DND-41 (cell line): Measurements from ENCODE around the gene HRG.
A peak's percentile ranks its signal among the peaks of the same experiment; 100 is the strongest.

Experiments
- ATAC-seq: fragments of 200-7000 bp; cut with Tn5 transposase; 3 replicates; pipeline ENCODE4 v1.9.1; 2021; ENCODE audit warnings: low read depth; ENCODE audit not compliant: insufficient read depth
- DNase-seq: peaks from one replicate; pipeline ENCODE4 v3.0.0-alpha.2; 2020
- H2AFZ ChIP-seq: 2 replicates; pipeline ENCODE4 v1.6.0; 2012; ENCODE audit warnings: low read depth, low read length
- H3K27ac ChIP-seq: 2 replicates; pipeline ENCODE4 v1.5.1; 2012; ENCODE audit warnings: low read length, inconsistent platforms
- H3K27me3 ChIP-seq: fragments of 200-600 bp; sonication (generic); 2 replicates; pipeline ENCODE4 v1.6.0; 2012; ENCODE audit warnings: low read length, mild to moderate bottlenecking, inconsistent platforms; ENCODE audit not compliant: insufficient read depth, poor library complexity
- H3K36me3 ChIP-seq: 2 replicates; pipeline ENCODE4 v1.5.1; 2012; ENCODE audit warnings: low read length, inconsistent platforms; ENCODE audit not compliant: insufficient read depth
- H3K4me1 ChIP-seq: 2 replicates; pipeline ENCODE4 v1.5.1; 2012; ENCODE audit warnings: mild to moderate bottlenecking, low read length; ENCODE audit not compliant: insufficient read depth
- H3K4me2 ChIP-seq: 2 replicates; pipeline ENCODE4 v1.6.0; 2012; ENCODE audit warnings: mild to moderate bottlenecking, moderate library complexity, low read length, inconsistent platforms; ENCODE audit not compliant: insufficient read depth
- H3K4me3 ChIP-seq, 2 experiments: fragments of 200-600 bp in 1 of 2; shearing (Covaris generic) in 1 of 2; 2 replicates each; pipeline ENCODE4 v1.5.1; 2012 to 2016; ENCODE audit warnings: inconsistent platforms in 2 of 2, low read length in 2 of 2, mild to moderate bottlenecking in 2 of 2, low read depth in 1 of 2, moderate library complexity in 1 of 2
- H3K79me2 ChIP-seq: 2 replicates; pipeline ENCODE4 v1.6.0; 2012; ENCODE audit warnings: low read length, inconsistent platforms; ENCODE audit not compliant: insufficient read depth
- H3K9ac ChIP-seq: 2 replicates; pipeline ENCODE4 v1.6.0; 2012; ENCODE audit warnings: low read depth, mild to moderate bottlenecking, inconsistent platforms, low read length, moderate library complexity
- H3K9me3 ChIP-seq: 2 replicates; pipeline ENCODE4 v1.5.1; 2012; ENCODE audit warnings: low read length, moderate library complexity, mild to moderate bottlenecking, inconsistent platforms; ENCODE audit not compliant: insufficient read depth, severe bottlenecking
- H4K20me1 ChIP-seq: 2 replicates; pipeline ENCODE4 v1.6.0; 2012; ENCODE audit warnings: low read length; ENCODE audit not compliant: insufficient read depth
- EZH2 ChIP-seq: IDR thresholded peaks from 3 replicates; pipeline ENCODE4 v1.6.1; 2012; ENCODE audit warnings: borderline replicate concordance, low read depth, mild to moderate bottlenecking, moderate library complexity, low read length, inconsistent platforms; ENCODE audit not compliant: severe bottlenecking
- TF ChIP-seq, protein P1 (sequence below): IDR thresholded peaks from 2 replicates; pipeline ENCODE4 v1.5.1; 2012; ENCODE audit warnings: borderline replicate concordance, low read length, moderate library complexity, mild to moderate bottlenecking; ENCODE audit not compliant: poor library complexity, severe bottlenecking; ENCODE audit errors: extremely low read depth

The HRG gene

DNA sequence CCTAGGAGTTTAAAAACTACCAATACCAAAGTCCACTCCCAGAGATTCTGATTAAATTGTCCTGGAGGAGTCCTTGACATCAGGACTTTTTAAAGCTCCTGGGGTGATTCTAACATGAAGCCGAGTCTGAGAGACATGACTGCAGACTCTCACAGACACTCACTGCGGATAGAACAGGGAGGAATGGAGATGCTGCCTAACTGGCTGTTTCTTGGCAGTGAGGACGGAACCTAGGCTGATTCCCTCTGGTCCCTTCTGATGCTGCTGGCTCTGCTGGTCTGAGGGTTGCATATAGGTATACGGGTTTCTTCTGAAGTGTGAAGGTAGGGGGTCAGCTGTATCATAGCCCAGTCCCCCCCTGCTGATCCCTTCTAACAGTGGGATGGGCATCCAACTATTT lies 1.3 kb upstream of the HRG start:
- H3K4me2 ChIP-seq = no peak overlapping the region
- no peak for TF ChIP-seq EZH2
- TF ChIP-seq, protein P1, sequence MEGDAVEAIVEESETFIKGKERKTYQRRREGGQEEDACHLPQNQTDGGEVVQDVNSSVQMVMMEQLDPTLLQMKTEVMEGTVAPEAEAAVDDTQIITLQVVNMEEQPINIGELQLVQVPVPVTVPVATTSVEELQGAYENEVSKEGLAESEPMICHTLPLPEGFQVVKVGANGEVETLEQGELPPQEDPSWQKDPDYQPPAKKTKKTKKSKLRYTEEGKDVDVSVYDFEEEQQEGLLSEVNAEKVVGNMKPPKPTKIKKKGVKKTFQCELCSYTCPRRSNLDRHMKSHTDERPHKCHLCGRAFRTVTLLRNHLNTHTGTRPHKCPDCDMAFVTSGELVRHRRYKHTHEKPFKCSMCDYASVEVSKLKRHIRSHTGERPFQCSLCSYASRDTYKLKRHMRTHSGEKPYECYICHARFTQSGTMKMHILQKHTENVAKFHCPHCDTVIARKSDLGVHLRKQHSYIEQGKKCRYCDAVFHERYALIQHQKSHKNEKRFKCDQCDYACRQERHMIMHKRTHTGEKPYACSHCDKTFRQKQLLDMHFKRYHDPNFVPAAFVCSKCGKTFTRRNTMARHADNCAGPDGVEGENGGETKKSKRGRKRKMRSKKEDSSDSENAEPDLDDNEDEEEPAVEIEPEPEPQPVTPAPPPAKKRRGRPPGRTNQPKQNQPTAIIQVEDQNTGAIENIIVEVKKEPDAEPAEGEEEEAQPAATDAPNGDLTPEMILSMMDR = no peak
- no peaks in the 10 kb centered on the region; the same call in 1 of the 2 replicates for H4K20me1 ChIP-seq
- no peak overlapping the region for H3K27ac ChIP-seq
- ATAC-seq (no peak), DNase-seq (no peak)
- H3K9me3 ChIP-seq = no peaks in the 10 kb centered on the region
- H2AFZ ChIP-seq = no peak overlapping the region
- H3K9ac ChIP-seq = no peak overlapping the region
- H3K36me3 ChIP-seq = no peaks in the 10 kb centered on the region
- H3K4me1 ChIP-seq = no peaks in the 10 kb centered on the region
- H3K79me2 ChIP-seq = no peaks in the 10 kb centered on the region
- no peak overlapping the region for H3K4me3 ChIP-seq
- H3K27me3 ChIP-seq = no peaks in the 10 kb centered on the region

DNA sequence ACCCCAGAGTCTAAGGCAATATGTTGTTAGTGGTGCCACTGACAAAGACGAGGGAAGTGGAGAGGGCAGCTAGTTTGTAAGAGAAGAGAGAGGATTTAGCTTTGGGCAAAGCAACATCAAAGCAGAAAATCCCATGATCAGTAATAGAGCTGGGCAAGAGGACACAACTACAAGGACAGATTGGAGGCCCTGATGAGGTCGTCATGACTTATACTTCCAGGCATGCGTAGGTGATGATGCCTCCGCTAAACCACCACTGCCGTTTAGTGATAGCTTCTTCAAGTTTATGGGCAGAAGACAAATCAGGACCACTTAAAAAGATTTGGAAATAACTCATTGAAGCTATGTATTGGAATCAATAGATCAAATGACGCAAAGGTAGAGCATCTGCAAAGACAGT lies 2.6 kb downstream of the HRG start:
- no peak for DNase-seq
- Histone ChIP-seq H2AFZ (no peak overlapping the region), H4K20me1 (no peaks in the 10 kb centered on the region; the same call in 1 of the 2 replicates), H3K4me2 (no peak overlapping the region), H3K27me3 (no peaks in the 10 kb centered on the region), H3K27ac (no peak overlapping the region), H3K4me3 (no peak overlapping the region), H3K9me3 (no peaks in the 10 kb centered on the region), H3K79me2 (no peaks in the 10 kb centered on the region), H3K36me3 (no peaks in the 10 kb centered on the region), H3K9ac (no peak overlapping the region), H3K4me1 (no peaks in the 10 kb centered on the region)
- TF ChIP-seq, protein P1 = no peak
- TF ChIP-seq EZH2 = no peak
- no peak for ATAC-seq

DNA sequence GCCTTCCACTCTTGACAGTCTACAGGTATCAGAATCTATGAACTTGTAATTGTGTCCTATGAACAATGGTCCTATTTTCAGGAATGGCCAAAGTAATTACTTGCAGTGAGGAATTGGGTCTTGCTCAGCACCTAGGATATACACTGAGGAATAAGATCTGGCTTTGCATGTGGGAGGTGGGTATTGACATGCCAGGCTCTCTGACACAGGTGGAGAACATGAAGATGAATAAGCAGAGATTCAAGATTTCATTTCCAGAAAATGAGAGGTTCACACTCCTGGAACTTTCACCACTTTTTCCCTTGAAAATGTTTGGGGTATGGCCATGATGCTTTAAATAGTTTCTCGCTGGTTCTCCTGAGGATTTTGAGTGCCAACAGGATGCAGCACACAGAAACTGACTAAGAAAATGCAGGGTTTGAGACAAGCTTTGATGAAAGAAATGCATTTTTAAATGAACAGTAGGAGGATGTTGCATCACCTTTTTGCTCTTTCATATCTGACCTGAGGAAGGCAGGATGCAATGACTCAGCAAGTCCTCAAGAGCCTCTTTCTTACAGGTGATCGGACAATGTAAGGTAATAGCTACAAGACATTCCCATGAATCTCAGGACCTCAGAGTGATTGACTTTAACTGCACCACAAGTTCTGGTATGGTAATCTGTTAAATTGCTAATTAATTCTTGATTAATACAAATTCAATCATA lies 3.7 kb downstream of the HRG start:
- no peak overlapping the region for H3K4me2 ChIP-seq
- no peaks in the 10 kb centered on the region for H3K4me1 ChIP-seq
- no peak overlapping the region for H3K27ac ChIP-seq

More for the DNA sequence above, 3.7 kb downstream of the HRG start:
- no peak for DNase-seq
- Histone ChIP-seq H4K20me1 (no peaks in the 10 kb centered on the region; the same call in 1 of the 2 replicates), H3K27me3 (no peaks in the 10 kb centered on the region), H3K79me2 (no peaks in the 10 kb centered on the region), H2AFZ (no peak overlapping the region), H3K9ac (no peak overlapping the region), H3K9me3 (no peaks in the 10 kb centered on the region), H3K36me3 (no peaks in the 10 kb centered on the region), H3K4me3 (no peak overlapping the region)
- TF ChIP-seq, protein P1 = no peak
- no peak for TF ChIP-seq EZH2
- peak; percentile 40; the same call in 2 of the 3 replicates for ATAC-seq
